GM19238 (cell line): ENCODE data around the gene UCN.

Experiments used
- DNase-seq: peaks from one replicate; pipeline ENCODE4 v3.0.0; 2011; ENCODE audit warnings: low spot score; ENCODE audit not compliant: insufficient read length

The UCN gene

GRCh38 chr2:27262379-27263286 is 45.6 kb downstream of the UCN start, which contains the start of gene SLC30A3:
Gene SLC30A3, minus strand, starts transcription at chr2:27263047. Its CDS starts 141 bp downstream, at chr2:27262906.
- peak; percentile 81 for DNase-seq

GRCh38 chr2:27261926-27262298 is 46.3 kb downstream of the UCN start:
- DNase-seq: no peak

- DNase-seq: no peak
Measured at GRCh38 chr2:27261241-27261925, 46.9 kb downstream of the UCN start.

GRCh38 chr2:27258051-27258450 is 50.2 kb downstream of the UCN start:
- no peak for DNase-seq
